Activated CD4-positive, alpha-beta T cell treated with anti-CD3 and anti-CD28 coated beads, Interleukin-2, amount 50 U/mL, for 1 hour (primary cell): Measurements from ENCODE around the gene ATP9A.

Source experiments
- DNase-seq: peaks from one replicate; pipeline ENCODE4 v3.0.0-alpha.2; 2020

Gene ATP9A

DNA sequence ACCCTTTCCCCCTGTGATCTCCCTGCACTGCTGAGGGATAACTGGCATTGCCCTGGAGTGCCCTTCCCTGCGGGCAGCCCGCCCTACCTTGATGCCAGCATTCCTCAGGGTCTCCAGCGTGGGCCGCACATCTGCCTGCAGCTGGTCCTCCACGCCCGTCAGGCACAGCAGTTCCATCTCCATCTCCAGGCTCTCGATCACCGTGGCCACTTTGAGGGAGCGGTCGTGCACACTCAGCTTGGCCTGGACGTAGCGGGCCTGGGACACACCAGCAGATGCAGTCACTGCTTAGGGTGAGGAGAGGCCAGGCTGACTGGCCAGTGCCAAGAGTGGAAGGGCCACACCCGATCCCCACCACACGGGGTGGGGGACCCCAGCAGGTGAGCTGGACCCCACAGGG is 143.1 kb downstream of the ATP9A start:
- no peak for DNase-seq

DNA sequence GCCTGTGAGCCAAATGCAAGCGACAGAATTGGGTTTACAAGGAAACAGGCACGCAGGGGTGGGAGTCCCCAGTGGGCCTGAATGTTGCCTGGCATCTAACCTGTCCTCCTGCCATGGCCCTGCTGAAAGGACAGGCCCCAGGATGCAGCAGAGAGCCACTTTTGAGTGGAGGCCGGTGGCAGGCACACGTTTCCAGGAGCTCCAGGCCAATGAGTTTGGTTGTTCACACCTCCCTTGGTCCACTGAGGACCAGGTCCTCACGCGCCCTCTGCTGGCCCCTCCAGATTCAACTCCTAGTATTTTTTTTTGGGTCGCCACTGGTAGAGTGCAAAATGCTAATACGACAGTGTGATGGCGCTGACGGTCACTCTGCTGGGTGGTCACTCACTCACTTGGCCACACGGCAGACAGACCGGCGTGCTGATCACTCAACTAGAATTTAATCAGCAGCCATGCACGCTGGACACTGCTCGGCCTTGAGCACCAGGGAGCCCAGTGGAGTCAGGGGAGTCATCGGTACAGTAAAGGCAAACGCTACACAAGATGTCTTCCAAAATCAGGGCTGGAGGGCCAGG is 143.9 kb downstream of the ATP9A start:
- DNase-seq, result peak; percentile 66

DNA sequence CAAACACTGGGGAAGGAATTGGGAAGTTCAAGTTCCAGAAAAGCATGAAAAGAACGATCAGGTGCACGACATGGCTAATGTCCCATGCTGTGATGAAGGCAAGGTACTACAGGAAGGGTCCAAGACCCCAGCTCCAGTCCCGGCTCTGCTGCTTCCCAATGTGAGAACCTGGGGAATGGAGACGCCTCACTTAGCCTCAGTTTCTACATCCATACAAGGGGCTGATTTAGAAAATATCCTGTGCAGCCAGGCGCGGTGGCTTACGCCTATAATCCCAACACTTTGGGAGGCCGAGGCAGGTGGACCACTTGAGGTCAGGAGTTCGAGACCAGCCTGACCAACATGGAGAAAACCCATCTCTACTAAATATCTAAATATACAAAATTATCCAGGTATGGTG is 144.9 kb downstream of the ATP9A start:
- no peak for DNase-seq

DNA sequence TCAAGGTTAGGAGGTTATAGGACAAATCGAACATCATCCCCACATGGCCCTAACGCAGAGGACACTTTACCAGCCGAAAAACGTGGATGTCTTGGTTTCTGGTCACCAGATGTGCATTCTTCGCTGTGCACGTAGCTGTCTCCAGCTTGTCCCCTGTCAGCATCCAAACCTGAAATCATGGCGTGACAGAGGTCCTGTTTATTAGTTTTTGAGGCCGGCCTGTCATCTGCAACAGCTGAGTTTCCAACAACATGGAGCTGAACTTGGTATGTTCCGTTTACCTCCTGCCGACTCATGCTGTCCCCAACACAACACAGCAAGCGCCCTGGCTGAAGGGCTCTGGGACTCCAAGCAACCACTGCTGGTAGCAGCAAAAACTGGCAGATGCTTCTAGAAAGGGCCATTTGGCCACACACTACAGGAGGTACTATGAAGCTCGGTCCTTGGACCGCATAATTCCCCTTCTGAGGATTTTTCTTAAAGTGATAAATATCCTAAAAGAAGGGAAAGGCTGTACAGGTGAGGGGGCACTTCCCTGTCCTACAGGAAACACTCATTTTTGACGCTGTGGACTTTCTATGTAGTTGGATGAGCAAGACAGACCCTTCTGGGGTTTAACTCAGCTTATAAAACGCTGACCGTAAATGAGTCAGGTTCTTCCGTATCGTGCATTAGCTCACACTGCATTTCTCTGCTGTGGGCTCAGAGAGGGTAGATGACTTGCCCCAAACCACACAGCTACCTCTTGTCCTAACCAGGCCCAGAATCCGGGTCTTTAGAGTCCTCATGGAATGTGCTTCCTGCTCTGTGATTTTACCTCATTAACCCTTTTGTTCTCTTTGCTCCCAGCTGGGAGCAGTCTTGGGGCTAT is 146.0 kb downstream of the ATP9A start:
- no peak for DNase-seq

DNA sequence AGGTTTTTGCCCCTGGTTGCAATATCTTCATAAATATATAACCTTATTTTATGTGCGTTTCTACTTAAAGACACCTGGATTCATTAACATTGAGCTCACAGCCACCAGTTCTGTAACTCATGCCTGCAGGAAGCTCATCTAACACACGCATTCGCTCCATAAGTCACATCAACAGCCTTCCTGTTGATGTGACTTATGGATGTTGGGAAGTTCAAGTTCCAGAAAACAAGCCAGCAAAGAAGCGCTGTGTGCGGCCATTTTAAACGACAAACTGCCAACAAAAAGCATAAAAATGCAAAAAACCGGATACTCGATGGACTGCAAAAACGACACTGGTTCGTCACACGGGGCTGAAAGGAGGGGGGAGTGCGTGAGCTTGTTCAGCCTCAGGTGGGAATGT is 147.8 kb downstream of the ATP9A start:
- DNase-seq, result no peak

DNA sequence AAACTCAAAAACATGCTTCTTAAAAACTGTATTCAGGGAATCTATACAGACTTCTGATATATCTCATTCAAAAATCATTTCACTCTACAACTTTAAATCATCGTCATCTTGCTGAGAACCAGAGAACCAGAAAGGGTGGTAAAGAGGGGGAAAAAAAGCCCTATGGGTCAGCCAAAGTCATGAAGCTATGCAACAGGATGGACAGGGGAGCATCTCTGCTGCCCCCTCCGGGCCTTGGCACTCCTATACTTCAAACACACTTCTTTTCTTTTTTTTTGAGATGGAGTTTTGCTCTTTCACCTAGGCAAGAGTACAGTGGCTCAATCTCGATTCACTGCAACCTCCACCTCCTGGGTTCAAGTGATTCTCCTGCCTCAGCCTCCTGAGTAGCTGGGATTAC is 152.1 kb downstream of the ATP9A start:
- DNase-seq, result no peak

DNA sequence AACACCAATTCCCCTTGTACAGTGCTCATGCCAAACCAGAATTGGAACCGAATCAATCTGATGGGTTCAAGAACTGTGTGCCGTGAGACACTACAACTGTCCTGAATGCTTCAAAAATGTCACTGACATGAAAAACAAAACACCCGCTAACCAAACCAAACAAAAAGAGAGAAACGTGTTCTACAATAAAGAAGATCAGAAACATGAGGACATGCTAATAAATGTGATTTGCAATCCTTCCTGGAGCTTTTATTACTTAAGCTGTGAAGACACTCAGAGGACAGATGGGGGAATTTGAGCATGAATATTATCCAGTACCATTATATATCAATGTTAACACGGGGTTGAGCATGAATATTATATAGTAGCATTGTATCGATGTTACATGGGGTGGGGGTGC is 153.5 kb downstream of the ATP9A start:
- DNase-seq, result no peak

DNA sequence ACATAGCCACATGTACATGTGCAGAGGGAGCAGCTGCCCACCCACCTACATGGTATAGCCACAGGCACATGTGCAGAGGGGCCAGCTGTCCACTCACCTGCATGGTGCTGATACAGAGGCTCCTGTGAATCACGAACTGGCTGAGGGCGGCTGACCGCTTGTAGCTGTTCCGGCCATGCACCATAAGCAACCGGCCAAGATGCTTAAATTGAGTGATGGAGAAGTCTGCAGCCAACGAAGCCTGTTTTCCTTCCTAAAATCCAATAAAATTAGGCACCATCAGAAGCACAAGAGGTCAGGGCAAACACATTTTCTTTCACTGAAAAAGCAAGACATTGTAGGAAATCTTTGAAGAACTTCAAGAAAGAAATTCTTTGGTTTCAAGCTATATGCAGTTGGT is 154.6 kb downstream of the ATP9A start:
- no peak for DNase-seq

DNA sequence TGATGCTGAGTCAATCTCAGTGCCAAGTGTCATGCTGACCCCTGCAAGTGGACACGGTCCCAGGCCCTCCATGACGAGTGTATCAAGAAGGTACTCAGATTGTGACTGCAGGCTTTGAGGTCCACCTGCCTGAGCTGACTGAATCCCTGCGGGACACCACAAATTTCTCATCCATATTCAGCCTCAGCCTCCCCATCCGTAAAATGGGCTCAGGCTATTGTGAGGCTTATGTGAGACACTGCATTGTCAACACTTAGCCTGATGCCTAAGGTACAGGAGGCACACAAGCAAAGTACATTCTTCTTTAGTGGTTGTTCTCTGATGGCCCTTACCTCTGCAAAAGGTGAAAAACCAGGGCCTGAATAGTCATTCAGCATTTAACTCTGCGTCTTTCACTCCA is 155.3 kb downstream of the ATP9A start:
- DNase-seq, result no peak

DNA sequence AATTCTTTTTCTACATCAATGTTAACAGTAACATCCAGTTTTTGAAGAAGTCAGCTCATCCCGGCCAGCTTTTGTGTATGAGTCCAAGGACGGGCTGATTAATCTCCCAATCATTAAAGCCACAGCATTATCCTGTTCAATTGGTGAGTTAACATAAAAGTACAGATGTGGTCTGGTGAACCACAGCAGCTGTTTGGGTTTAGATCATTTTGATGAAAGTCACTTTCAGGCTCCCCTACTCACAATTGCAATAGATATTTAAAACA is 156.6 kb downstream of the ATP9A start:
- DNase-seq, result no peak

DNA sequence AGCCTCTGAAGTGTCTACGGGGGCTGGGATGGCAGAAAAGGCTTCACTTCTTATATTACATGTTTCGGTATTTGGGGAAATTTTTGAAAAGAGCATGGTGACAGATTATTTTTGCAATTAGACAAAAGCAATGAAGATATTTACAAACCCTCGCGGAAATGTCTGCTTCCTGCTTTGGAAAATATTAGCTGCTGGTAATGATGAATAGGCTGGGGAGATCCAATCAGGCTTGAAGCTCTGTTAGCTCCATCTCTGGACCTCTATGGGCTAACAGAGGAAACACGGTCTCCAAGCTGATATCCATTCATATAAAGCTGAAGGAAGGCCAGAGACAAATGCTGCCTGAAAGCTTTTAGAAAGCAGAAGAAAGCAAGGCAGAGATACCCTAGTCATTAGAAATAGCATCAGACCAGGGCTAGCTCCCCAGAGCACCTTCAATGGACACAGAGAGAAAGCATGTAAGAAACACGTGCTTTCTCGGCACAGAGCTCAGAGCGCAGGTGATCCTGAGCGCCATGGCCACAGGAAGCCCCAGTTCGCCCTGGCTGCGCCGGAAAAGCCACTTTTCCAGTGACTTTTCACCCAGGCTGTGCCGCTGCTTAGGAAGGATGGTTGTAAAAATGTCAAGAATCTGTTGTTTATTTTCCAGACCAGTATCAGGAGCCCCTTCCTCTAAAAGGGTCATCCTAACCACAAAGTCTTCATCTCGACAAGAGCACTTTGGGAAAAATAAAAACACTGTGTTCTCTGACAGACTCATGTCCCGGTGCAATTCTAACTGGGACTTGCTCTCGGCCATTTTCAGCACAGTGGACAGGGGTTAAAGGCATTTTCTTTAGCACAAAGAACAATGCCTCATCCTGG is 157.2 kb downstream of the ATP9A start:
- DNase-seq, result no peak

DNA sequence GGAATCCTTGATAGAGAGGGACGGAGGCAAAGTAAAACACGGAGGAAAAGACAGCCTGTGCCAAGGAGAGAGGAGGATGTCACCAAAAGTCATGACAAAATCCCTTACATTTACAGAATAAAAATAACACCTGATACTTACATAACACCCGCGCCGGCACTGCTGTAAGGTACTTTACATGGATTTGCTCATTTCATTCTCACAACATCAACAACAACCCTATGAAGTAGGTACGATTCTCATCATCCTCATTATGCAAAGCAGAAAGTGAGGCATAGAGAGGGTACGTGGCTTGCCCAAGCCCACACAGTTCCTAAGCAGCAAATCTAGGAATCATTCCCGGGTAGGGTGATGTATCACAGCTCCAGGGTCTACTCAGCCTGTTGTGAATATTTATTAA is 158.1 kb downstream of the ATP9A start:
- DNase-seq, result no peak

DNA sequence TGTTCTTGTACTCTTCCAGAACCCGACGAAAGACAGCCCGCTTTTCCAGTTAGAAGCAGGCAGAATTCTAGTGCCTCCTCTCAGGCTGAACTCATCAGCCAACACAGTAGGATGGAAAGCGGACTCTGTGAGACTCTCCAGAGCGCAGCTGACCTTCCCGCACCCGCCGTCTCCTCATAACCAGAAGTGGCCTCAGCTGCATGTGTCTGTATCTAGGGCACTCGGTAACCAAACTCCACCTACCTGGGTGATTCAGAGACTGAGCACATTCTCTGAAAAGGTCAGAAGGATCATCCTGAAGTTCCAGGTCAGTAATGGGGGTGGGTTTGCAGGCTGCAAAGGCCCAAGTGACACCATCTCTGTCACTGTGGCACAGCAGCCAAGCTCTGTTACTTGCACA is 158.9 kb downstream of the ATP9A start:
- DNase-seq, result no peak

DNA sequence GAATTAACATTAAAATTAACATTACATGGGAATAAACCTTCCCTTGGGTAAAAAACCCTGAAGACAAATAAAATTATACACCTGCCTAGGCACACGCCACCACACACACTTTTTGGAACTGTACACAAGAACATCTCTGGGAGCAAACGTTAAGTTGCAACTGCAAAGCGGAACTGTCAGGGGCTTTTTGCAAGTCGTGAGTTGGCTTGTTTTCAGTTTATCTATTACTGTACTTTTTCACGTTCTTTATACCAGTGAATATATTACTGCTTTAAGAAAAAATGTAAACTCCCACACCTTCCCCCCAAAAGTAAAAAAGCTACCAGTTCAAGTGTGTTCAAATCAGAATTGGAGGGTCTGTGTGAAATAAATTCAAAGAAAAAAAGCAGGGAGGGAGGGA is 160.1 kb downstream of the ATP9A start:
- no peak for DNase-seq

DNA sequence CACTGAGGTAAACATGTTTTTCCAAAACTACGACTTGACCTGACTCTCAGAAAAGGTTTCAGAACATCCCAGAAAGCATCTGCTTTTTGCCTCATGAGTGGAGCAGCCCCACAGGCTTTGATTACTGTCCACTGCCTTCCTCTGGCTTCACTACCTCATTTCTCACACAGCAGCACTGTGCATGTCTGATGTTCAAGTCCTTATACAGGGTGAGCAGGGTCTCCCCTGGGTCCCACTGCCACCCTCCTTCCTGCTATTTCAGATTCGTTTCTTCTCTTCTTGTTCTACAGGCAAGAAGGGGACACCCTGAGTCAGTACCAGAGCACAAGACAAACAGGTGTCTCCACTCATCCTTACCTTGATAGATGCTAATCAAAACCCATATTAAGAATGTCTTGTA is 161.0 kb downstream of the ATP9A start:
- no peak for DNase-seq

DNA sequence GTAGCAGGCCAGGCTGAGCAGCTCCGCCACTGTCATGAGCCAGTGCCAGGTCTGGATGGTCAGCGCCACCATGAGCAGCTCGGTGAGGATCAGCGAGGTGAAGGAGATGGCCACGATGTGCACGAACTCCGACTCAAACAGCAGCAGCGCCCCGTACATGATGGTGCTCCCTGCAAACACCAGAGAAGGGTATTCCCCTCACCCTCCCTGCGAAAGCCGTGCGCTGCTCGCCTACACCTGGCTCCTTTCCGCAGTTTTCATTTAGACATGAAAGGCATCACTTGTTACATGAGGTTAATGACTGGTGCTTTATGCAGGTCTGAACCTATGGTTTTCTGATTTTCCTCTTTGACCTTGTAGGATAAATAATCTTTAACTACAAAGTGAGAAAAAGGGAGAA is 163.3 kb downstream of the ATP9A start:
- DNase-seq, result no peak

DNA sequence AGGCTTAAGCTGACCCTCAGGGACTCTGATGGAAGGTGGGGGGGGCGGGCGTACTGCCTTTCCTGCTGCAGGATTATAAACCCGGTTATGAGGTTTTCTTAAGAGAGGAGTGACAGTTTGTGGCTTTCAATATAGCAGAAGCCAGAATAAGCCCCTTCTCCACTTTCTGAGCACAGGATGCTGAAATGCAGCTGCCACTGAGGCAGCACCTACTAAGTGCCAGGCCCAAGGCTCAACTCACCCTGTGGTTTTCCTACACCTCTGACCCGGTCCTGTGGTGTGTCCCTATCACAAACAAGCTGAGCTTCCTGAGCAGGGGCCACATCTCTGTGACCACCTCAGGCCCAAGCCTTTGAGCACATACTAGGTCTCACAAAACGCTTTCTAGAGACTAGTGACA is 166.1 kb downstream of the ATP9A start:
- DNase-seq, result no peak

DNA sequence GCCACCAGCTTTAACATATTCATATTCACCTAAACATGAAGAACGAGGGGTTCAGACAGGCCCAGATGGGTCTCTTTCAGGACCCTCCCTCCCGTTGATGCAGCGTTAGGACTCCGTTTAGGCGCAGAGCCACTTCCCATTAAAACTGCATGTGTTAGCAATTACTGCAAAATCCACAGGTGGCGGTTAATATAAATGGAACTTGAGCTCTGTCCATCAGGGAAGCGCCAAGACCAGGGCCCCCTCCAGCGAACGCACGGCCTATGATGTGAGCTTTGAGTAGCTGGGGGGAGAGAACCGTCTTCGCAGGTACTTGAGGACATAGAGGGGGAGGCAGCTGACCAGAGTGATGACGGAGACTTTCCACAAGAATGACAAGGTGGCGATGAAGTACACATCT is 167.2 kb downstream of the ATP9A start:
- no peak for DNase-seq

DNA sequence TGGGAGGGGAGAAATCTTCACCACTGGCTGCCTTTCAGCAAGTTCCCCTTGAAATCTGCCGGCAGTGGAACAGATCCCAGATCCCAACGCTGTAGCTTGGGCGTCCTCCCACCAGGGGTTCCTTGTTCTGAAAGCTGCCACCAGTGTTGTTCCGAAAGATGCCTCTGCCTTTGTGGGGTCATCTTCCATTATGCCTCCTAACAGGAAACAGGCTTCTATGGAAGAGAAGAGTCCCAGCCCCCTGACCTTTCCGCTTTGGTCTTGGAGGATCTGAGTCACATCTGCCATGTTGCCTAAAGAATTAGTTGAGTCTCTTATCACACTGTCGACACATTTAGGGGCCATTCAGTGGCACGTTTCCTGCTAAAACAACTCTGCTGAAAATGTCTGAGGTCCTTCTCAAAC is 168.2 kb downstream of the ATP9A start:
- DNase-seq, result no peak

DNA sequence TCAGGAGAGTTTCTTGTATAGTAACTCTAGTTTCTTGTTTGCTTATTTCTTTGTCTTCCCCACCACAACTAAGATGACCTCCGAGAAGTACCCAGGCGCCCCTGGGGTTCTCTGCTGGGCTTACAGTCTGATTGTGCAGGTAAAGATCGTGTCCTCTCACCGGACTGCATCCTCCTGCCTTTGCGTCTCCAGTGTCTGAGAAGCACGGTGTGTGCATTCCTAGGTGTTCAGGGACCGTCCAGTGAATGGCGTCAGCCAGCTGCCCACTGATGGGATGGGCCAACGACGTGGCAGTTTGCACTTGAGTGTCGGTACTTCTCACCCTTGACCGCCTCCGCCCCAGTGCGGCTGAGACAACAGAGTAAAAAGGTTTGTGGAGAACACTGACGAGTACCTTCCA is 169.6 kb downstream of the ATP9A start:
- no peak for DNase-seq

DNA sequence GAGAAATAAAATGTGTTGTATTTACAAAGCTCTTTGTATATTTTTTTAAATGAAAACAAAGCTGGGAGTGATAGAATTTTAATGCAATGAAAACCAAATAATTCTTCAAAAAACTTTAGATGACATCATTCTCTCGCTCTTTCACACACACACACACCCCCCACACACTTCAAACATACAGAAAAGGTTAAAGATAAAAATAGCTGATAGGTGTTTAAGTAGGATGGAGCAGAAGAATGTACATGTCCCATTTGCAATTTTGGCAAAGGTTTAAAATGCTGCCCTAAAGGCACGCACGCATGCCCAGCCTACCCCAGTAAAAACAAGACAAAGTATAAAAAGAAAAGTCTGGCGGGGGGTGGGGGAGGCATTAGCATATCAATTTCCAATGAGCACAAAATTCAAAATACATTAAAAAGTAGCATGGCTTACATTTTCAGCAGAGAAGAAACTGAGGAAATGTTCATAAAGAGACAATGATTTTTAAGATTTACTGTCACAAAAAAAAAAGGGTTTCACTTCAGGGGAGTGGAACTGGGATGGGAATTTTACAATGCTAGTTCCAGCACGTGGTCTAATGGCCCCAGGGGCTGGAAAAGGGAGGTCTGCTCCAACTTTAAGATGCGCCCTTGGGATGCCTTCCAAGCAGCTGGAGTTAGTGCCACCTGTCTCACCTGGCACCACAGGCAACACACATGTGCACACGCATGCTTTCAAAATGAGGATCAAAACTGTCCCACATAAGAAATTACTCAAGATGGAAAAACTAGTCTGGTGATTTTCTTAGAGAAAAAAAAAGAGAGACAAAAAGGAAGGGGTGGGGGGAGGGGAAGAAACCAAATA is 170.6 kb downstream of the ATP9A start:
- no peak for DNase-seq

DNA sequence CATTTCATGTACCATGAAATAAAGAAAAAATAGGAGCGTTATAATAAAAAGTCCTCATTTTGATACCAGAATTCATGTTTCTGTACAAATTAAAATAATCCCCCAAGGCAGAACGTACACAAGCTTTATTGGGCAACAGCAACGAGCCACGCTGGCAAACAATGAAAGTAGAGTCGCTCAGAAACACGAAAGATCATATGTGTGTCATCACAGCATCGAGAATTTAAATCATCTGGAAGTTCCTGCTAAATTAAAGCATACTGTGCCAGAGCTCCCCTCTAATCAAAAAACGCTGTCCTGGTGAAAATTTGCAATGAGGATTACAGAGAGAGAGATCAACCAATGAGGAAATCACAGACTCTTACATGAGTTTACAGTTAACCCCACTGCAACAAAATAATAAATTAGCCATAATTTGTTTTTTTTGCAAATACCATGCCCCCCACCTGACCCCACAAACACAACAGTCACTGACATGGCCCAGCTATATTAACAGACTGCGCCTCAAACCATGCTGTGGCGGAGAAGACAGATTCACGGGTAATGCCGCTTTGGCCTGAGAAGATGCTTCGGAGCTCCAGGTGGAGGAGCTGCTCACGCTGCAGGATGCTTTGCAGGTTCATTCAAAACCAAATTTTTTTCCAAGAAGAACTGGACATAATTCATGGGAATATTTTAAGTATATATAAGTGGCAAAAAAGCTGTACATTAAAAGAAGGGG is 171.4 kb downstream of the ATP9A start:
- no peak for DNase-seq

DNA sequence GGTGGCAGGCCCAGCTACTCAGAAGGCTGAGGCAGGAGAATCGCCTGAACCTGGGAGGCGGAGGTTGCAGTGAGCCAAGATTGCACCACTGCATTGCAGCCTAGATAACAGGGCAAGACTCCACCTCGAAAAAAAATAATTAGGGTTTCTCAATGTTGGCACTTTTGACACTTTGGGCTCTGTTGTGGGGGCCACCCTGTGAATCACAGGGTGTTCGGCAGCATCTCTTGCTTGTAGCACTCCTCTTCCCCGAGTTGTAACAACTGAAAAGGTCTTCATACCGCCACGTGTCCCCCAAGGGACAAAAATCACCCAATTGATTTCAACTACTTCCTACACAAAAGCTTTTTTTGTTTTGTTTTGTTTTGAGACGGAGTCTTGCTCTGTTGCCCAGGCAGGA is 172.4 kb downstream of the ATP9A start:
- DNase-seq, result no peak
